Right hindlimb (tissue), 1 donor: ENCODE results near the gene CDC6.
A peak's percentile ranks its signal among the peaks of the same experiment; 100 is the strongest.
"Not testable (repeated sequence)": the region's sequence is repeated elsewhere in the genome, so short reads cannot be mapped to it uniquely, and the experiment has no call there.

Source experiments
- DNase-seq: peaks from one replicate; pipeline ENCODE4 v3.0.0-alpha.2; 2018

Gene CDC6

GRCh38 chr17:40290629-40291280 lies 3.1 kb downstream of the CDC6 start:
- peak; percentile 48 for DNase-seq

DNA sequence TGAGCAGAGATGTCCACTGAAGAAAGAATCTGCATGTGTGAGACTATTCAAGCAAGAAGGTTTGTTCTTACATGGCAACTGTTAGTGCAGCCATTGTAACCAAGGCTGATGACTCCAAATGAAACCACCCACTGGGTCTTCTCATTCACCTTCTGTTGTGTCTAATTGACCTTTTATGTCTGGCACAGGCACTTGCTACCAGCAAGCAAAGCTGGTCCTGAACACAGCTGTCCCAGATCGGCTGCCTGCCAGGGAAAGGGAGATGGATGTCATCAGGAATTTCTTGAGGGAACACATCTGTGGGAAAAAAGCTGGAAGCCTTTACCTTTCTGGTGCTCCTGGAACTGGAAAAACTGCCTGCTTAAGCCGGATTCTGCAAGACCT lies 3.6 kb downstream of the CDC6 start:
- DNase-seq = no peak

- peak; percentile 84 for DNase-seq
These were observed 5.7 kb downstream of the CDC6 start for GRCh38 chr17:40293363-40293762.

DNA sequence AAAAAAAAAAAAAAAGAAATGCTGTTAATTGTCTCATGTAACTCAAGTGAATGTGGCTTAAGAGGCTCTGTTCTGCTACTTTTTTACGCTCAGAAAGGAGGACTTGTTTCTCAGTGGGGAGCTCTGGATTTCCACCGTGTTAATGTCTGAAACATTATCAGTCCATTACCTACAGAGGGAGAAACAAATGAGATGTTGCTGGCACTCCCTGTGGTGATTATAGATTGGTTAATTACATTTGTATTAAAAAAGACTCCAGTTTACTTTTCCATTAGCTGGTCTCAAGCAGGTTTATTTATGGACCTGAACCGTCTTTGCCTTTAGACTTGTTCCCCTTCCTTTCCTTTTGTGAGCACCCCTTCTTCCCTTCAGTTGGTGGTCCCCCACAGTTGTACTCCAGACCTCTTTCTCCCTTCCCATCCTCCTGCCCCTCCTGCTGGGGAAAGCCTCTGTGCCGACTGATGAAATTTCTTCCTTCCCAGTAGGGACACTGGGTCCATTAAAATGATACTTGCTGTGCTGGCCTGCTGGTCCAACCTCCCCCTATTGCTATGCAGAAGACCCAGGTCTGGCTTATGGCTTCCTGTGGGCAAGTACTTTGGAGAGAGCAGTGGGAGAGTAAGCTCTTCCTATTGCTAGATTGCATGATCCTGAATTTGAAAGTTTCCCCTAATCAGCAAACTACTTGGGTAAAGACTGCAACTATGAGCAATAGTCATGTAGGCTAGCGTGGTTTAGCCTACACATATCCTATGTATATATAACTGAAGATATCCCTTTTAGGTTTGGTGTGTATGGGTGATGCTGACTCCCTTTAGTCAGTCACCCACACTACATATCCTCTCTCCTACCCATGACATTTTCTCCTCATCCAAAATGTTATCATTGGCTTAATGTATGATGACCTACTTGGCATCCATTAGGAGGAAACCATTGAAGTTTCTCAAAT lies 8.1 kb downstream of the CDC6 start:
- DNase-seq = no peak

DNA sequence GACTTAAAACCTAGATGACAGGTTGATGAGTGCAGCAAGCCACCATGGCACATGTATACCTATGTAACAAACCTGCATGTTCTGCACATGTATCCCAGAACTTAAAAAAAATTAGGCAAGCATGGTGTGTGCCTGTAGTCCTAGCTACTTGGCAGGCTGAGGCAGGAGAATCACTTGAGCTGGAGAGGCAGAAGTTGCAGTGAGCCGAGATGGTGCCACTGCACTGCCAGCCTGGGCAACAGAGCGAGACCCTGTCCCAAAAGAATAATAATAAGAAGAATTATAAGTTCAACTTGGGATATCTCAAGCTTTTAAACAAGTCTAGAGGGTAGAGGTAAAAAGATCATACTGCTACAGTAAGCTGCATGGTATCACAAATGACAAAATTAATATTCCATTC lies 9.8 kb downstream of the CDC6 start:
- DNase-seq = no peak

DNA sequence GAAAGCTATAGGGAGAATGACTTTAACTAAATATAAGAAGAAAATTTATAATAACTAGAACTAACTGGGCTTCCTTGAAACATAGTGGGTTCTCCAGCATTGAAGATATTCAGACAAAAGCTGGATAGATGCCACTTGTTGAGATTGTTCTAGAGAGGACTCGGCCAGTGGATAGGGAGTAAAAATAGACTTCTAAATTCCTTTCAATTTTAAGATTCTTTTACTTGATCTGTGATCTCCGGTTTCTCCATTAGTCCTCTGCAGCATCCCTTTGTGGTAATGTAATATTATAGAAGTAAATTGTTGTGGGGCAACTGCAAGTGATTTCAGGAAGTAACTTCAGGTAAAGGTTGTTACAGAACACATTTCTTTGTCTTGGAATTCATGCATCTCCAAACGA lies 11.0 kb downstream of the CDC6 start:
- DNase-seq = no peak

DNA sequence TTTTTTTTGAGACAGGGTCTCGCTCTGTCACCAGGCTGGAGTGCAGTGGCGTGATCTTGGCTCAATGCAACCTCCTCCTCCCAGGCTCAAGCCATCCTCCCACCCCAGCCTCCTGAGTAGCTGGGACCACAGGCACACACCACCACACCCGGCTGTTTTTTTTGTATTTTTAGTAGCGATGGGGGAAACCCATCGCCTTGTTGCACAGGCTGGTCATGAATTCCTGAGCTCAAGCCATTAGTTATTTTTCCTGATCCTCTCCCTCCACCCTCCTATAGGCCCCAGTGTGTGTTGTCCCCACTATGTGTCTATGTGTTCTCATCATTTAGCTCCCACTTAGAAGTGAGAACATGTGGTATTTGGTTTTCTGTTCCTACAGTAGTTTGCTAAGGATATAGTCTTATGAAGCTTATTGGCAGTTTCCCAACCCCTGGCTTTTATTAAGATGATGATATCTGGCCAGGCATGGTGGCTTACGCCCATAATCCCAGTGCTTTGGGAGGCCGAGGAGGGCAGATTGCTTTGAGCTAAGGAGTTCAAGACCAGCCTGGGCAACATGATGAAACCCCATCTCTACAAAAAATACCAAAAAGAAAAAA lies 11.6 kb downstream of the CDC6 start:
- not testable (repeated sequence) for DNase-seq

DNA sequence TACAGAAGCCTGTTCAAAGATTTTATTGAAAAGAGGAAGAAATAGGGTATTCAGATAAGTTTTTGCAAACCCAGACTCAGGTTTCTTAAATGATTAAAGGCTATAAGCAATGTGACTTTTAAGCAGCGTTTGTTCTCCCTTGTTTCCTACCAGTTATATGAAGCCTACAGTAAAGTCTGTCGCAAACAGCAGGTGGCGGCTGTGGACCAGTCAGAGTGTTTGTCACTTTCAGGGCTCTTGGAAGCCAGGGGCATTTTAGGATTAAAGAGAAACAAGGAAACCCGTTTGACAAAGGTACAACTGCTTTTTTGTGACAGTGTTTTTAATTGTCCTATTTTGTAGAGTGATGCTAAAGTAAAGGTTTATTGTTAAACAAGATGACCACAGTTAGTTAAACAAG lies 13.6 kb downstream of the CDC6 start:
- DNase-seq = no peak

GRCh38 chr17:40303009-40303657 lies 15.5 kb downstream of the CDC6 start:
- DNase-seq = peak; percentile 77

- peak; percentile 85 for DNase-seq
These were observed 16.3 kb downstream of the CDC6 start for GRCh38 chr17:40303708-40304551.

- peak; percentile 61 for DNase-seq
These were observed 16.8 kb downstream of the CDC6 start for GRCh38 chr17:40304552-40304863.

GRCh38 chr17:40304866-40305265 lies 17.2 kb downstream of the CDC6 start:
- DNase-seq = not testable (repeated sequence)

- DNase-seq = no peak
These were observed 18.7 kb downstream of the CDC6 start for GRCh38 chr17:40306395-40306794.

DNA sequence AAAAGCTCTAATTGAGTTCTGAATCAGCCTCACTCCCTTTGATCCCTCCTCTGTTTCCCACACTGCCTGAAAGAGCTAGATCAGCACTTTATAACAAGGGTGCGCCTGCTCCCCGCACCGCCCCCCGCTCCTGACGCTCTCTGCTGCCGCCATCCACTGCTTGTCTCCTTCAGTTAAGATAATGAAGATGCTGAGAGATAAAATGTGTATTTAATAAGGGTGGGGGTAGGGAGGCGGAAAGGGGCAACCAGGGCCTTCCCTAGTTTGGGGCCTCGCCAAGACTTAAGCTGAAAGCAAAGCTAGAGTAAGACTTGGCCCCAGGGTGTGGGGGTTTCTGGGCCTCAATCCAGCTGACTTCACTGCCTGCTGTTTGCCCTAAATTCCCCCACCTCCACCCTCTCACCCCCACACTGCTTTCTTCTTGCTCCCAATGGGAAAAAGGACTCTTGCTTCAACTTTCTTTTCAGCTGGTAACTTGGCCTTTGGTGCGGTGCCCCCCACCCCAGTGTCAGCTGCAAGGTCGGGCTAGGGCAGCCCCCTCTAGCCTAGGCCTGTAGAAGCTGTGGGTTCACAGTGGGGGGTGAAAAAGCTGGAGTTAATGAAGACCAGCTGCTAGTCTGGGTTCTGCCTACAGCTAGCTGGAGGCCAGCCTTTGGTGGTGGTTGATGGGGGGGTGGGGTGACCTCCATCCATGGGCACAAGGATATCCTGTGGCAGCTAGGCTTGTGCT lies 19.5 kb downstream of the CDC6 start:
- peak; percentile 69 for DNase-seq

GRCh38 chr17:40307740-40308239 lies 20.1 kb downstream of the CDC6 start:
- DNase-seq = no peak

DNA sequence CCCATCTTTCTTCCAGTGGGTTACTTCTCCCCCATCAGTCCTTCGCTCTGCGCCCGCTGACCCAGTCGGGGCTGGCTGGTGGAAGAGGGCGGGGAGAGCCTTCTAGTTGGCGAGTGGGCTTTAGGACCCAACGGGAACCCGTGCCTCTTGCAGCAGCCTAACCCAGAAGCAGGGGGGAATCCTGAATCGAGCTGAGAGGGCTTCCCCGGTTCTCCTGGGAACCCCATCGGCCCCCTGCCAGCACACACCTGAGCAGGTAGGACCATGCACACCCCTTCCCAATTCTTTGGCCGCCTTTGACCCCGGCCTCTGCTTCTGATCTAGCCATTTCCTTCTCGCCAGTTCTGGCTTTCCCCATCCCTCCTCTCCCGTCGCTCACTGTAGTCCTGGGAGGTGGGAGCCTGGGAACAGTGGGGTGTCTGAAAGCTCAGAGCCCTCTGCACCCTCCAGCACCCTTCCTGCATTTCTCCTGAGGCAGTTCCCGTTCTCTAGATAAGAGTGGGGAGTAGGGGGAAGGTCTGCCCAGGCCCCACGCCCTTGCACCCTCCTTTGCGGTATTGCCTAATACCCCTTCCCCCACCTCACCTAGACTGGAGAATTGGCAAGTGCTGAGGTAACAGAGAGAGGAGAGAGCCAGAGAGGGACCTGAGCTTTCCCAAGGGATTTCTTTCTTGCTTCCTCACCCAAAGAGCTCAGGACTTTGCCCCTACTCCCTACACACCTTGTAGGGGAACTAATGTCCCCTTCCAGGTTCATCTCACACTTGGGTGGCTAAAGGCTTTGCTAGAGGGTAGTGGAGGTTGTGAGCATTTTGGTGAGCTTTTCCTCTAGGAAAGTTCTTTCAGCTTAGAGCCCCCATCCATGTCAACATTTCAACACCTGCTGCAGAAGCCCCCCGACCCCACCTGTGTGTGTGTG lies 21.6 kb downstream of the CDC6 start, which contains the start of gene RARA:
TSS of gene RARA (plus strand) at position 150 of the 918 bp plus-strand sequence. CDS start 22,039 bp downstream, outside the sequence.
- DNase-seq = peak; percentile 78

- no peak for DNase-seq
These were observed 22.4 kb downstream of the CDC6 start for GRCh38 chr17:40309949-40310510.

GRCh38 chr17:40310882-40311391 lies 23.3 kb downstream of the CDC6 start:
- DNase-seq = peak; percentile 46

DNA sequence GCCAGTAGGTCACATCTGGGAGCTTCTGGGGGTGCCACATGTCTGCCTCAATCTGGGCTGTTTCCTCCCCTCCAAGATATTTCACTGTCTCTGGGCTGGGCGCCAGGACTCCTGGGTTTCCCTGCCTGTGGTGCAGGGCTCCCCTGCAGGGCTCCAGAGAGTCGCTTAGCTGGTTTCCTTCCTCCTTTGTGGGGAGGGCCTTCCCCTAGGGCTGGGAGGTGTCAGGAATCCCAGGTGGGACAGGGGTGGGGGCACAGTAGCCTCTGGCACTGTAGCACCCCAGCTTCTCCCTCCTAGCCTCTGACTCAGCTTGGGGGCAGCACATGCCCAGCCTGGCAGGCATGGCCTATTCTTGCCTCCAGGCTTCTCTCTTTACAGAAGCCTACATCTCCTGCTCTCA lies 23.9 kb downstream of the CDC6 start:
- peak; percentile 57 for DNase-seq
